Natural killer cell treated with Interleukin-12 subunit alpha and Interleukin-12 subunit beta and Interleukin-15 and Interleukin-18, amount 100 ng/mL, for 72 hours (primary cell): ENCODE results near the gene MBD3L3. TPM values are rescaled to one million over a fixed set of nuclear protein-coding genes. Genes with fewer than 3 reads are reported as not detected.
"Not testable (repeated sequence)": the region's sequence is repeated elsewhere in the genome, so short reads cannot be mapped to it uniquely, and the experiment has no call there.

Source experiments
- ATAC-seq, 2 donors: fragments of 150-1000 bp; cut with Tn5 transposase in 1 of 2; sonication (Bioruptor Pico), chemical (Tn5 transposase) in 1 of 2; 2 replicates each; pipeline ENCODE4 v1.10.0; 2021
- DNase-seq: peaks from one replicate; pipeline ENCODE4 v3.0.0; 2022; ENCODE audit warnings: low spot score
- H3K27ac Mint-ChIP-seq, 2 donors: 1 replicate in 1 of 2; 2 replicates in 1 of 2; pipeline ENCODE4 v1.8.0; 2022; ENCODE audit warnings: mixed read lengths in 2 of 2, mild to moderate bottlenecking in 1 of 2, moderate library complexity in 1 of 2
- H3K27me3 Mint-ChIP-seq, 2 donors: 1 replicate in 1 of 2; 2 replicates in 1 of 2; pipeline ENCODE4 v1.8.0; 2022; ENCODE audit warnings: mixed read lengths in 2 of 2
- H3K36me3 Mint-ChIP-seq: one replicate; pipeline ENCODE4 v1.8.0; 2022; ENCODE audit warnings: mixed read lengths
- H3K4me1 Mint-ChIP-seq, 2 donors: 1 replicate in 1 of 2; 2 replicates in 1 of 2; pipeline ENCODE4 v1.8.0; 2022; ENCODE audit warnings: low read depth in 2 of 2, mixed read lengths in 2 of 2, mild to moderate bottlenecking in 1 of 2
- H3K4me3 Mint-ChIP-seq: one replicate; pipeline ENCODE4 v1.8.0; 2022; ENCODE audit warnings: mixed read lengths
- H3K9me3 Mint-ChIP-seq: 2 replicates; pipeline ENCODE4 v1.8.0; 2022; ENCODE audit warnings: mixed read lengths
- total RNA-seq, 2 donors: library from RNA; stranded (reverse); gene quantifications; one replicate each; pipeline ENCODE4 v1.2.3, GENCODE V29; 2022

Gene MBD3L3
- not detected for total RNA-seq

DNA sequence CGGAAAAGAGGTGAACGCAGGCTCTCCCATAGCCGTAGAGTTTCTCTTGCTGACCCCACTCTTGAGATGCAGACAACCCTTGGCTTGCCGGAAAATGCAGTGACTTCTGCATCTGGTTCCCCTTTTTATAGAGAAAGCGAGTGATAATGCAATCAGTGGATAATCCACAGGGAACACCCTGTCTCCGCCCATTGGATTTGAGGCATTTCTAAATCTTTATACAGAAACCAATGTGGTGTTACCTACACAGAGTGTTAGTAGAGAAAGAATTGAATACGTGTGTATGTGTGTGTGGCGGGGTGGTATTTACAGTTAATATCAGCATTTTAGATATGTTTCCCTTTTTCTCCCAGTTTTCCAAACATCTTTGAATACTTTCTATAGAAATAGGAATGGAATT is at the start of gene MBD3L3:
TSS of gene MBD3L3 (minus strand) at position 101 of the 400 bp plus-strand sequence. CDS start at position 30, 71 bp downstream.
- not testable (repeated sequence) for H3K4me1 Mint-ChIP-seq, H3K9me3 Mint-ChIP-seq, DNase-seq, H3K36me3 Mint-ChIP-seq, H3K4me3 Mint-ChIP-seq, ATAC-seq, H3K27ac Mint-ChIP-seq, H3K27me3 Mint-ChIP-seq

DNA sequence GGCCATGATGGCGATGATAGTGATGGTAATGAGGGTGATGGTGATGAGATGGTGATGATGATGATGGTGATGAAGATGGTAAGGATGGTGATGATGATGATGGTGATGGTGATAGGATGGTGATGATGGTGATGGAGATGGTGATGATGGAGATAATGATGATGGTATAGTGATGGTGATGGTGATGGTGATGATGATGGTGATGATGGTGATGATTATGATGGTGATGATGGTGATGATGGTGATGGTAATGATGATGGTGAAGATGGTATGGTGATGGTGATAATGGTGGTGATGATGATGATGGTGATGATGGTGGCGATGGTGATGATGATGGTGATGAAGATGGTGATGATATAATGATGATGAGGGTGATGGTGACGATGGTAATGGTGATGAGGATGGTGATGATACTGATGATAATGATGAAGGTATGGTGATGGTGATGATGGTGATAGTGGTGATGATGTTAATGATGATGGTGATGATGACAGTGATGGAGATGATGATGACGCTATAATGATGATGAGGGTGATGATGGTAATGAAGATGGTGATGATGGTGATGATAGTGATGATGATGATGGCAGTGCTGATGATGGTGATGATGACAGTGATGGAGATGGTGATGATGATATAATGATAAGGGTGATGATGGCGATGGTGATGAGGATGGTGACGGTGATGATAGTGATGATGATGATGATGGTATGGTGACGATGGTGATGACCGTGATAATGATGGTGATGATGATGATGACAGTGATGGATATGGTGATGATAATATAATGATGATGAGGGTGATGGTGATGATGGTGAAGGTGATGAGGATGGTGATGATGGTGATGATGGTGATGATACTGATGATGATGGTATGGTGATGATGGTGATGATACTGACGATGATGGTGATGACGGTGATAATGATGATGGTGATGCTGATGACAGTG is 48.5 kb upstream of the MBD3L3 start:
- Mint-ChIP-seq H3K27ac (no peak overlapping the region), H3K4me1 (no peaks in the 10 kb centered on the region), H3K4me3 (no peak overlapping the region), H3K36me3 (no peaks in the 10 kb centered on the region), H3K9me3 (no peaks in the 10 kb centered on the region), H3K27me3 (no peaks in the 10 kb centered on the region)
- ATAC-seq (no peak), DNase-seq (no peak)

DNA sequence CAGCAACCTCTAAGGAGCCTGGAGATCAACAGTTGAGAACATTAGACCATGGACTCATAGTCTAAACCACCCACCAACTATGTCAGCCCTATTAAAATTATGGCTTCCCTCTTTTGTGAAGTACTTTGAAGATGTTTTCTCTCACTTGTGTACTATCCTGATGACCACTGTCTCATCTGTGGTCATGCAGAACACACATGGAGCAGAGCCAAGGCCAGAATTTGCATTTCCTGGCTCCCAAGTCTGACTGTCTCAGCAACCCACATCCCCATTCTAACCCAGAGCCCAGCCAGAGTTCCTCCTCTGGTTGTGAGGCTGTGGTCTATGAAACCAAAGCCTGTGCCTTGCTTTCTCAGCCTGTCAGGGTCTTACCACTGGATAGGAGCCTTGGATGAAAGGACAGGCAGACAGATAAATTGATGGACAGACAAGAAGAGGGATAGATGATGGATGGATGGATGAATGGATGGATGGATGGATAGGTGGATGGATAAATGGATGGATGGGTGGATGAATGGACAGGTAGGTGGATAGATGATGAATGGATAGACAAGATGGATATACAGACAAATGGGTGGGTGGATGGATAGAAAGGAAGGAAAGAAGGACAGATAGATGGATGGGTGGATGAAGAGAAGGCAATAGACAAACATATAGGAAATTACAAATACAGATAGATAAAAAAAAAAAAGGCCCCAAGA is 46.4 kb upstream of the MBD3L3 start:
- H3K36me3 Mint-ChIP-seq, result no peaks in the 10 kb centered on the region
- no peak for DNase-seq
- H3K27ac Mint-ChIP-seq, result no peak overlapping the region
- no peak overlapping the region for H3K4me3 Mint-ChIP-seq
- no peaks in the 10 kb centered on the region for H3K27me3 Mint-ChIP-seq
- ATAC-seq, result no peak
- H3K4me1 Mint-ChIP-seq, result no peaks in the 10 kb centered on the region
- H3K9me3 Mint-ChIP-seq, result no peaks in the 10 kb centered on the region

DNA sequence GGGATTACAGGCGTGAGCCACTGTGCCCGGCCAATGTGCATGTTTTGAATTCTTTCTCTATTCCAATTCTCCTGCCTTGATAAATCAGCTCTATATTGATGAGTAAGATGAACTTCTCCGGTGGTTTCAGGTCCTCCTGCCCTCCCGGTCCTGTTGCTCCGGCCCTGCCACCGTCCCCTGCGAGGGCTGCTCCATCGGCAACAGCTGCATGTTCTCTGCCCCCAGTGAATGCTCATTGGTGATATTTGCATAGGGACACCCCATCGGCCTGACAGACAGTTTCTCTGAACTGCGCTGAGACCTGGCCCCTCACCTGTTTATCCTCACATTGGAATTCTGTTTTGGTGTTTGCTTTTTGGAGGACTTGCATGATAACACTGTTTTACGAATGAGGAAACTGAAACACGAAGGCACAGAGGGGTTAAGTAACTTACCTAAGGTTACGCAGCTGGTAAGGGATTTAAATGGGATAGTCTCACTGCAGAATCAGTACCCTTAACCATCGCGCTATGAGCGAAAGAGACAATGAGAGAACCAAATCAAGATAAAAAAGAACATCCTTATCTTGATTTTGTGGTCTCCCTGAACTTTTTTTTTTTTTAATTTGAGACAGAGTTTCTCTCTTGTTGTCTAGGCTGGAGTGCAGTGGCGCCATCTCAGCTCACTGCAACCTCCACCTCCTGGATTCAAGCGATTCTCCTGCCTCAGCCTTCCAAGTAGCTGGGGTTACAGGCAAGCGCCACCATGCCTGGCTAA is 43.2 kb upstream of the MBD3L3 start:
- no peak for DNase-seq
- H3K27me3 Mint-ChIP-seq, result no peaks in the 10 kb centered on the region
- H3K4me3 Mint-ChIP-seq, result no peak overlapping the region

DNA sequence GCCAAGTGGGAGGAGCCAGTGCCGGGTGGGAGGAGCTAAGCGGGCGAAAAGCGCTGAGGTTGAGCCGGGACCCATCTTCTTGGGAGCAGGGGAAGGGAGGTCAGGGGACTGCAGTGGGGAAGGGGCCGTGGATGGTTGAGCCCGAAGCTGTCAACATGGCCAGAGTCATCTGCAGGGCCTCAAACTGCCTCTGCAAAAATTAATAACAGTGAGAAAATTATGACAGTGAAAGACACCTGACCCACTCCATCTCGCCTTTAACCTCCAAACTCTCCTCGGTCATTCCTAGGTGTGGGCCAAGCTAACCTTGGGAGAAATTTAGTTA is 41.1 kb upstream of the MBD3L3 start:
- Mint-ChIP-seq H3K27me3 (no peaks in the 10 kb centered on the region), H3K4me3 (peak overlapping the region; percentile 94), H3K4me1 (peaks cover 10 to 14% of the 10 kb centered on the region in 2 donors), H3K9me3 (peaks cover 19% of the 10 kb centered on the region), H3K27ac (peak overlapping the region; percentile 81 to 90), H3K36me3 (peaks cover 17% of the 10 kb centered on the region)
- DNase-seq (no peak), ATAC-seq (no peak)

More for the DNA sequence above, 43.2 kb upstream of the MBD3L3 start:
- no peak for ATAC-seq
- Mint-ChIP-seq H3K36me3 (peaks cover 6% of the 10 kb centered on the region), H3K9me3 (peaks cover 9% of the 10 kb centered on the region), H3K27ac (no peak overlapping the region), H3K4me1 (peaks cover 10 to 11% of the 10 kb centered on the region in 2 donors)

DNA sequence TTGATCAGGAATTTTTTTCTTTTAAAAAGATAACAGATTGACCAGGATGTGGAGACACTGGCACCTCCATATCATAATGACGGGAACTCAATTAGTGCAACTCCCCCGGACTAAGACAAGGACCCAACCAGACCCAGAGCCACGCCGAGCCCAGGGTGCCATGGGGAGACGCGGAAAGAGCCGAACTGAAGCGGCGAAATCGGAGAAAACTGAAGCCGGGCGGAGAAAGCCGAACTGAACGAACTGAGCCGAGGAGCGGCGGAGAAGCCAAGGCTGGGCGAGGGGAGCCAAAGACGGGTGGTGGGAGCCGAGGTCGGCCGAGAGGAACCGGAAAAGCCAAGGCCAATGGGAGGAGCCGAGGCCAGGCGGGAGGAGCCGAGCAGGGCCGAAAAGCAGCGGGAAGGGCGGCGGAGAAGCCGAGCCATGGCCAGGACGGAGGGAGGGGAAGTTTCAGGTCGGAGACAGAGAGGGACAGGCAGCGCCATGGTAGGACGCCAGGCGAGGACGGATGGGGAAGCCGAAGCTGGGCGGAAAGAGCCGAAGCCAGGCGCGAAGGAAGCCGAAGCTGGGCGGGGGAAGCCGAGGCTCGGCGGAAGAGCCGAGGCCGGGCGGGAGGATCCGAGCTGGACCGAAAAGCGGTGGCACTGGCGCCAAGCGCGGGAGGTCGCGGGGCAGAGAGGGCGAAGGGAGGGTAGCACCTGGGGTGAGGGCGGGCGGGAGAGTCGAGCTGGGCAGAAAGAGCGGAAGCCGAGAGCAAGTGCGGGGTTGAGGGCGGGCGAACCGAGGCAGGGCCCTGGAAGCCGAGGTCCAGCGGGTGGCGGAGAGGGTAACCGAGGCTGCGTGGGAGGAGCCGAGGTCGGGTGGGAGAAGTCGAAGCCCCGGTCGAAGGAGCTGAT is 40.5 kb upstream of the MBD3L3 start:
- H3K4me1 Mint-ChIP-seq, result peaks cover 10 to 14% of the 10 kb centered on the region in 2 donors
- DNase-seq, result peak; percentile 90
- no peaks in the 10 kb centered on the region for H3K27me3 Mint-ChIP-seq
- ATAC-seq, result peak; percentile 93 to 94
- H3K4me3 Mint-ChIP-seq, result peak overlapping the region; percentile 94
- peaks cover 17% of the 10 kb centered on the region for H3K36me3 Mint-ChIP-seq
- peaks cover 19% of the 10 kb centered on the region for H3K9me3 Mint-ChIP-seq
- peak overlapping the region; percentile 81 to 90 for H3K27ac Mint-ChIP-seq

DNA sequence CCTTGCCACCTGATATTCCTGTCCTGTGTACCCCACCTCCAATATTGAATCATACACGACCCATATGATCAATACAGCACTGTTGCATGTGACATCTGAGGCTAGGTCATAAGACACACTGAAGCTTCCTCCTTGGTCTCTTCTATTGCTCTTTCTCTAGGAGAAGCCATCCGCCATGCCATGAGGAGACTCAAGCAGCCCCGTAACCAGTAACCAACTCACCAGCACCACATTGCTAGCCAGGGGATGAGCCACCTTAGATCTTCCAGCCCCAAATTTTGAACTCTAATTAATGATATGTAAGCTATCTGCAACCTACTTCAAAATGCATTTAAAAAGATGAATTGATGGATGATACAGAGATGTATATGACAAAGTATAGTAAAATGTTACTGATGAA is 39.6 kb upstream of the MBD3L3 start:
- peak overlapping the region; percentile 81 to 90 for H3K27ac Mint-ChIP-seq
- H3K4me3 Mint-ChIP-seq, result peak overlapping the region; percentile 94
- peaks cover 17% of the 10 kb centered on the region for H3K36me3 Mint-ChIP-seq
- ATAC-seq (no peak), DNase-seq (no peak)
- H3K27me3 Mint-ChIP-seq, result no peaks in the 10 kb centered on the region
- peaks cover 10 to 14% of the 10 kb centered on the region in 2 donors for H3K4me1 Mint-ChIP-seq
- H3K9me3 Mint-ChIP-seq, result peaks cover 19% of the 10 kb centered on the region

DNA sequence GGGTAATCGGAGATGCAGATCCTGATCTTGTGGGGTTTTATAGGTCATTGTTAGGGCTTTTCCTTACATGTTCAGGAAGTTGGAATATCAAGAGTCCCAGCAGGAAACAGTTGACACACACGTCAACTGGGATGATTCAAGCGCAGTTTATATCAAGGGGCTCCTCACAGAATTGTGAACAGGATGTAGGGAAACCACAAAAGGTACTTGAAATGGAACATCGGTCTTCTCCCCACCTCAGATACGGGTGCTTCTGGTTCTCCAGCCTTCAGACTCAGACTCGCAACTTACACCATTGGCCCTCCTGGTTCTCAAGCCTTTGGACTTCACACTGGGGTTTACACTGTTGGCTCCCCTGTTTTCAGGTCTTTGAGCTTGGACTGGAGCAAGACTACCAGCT is 30.5 kb upstream of the MBD3L3 start:
- no peak for ATAC-seq
- Mint-ChIP-seq H3K27ac (no peak overlapping the region), H3K27me3 (no peaks in the 10 kb centered on the region), H3K9me3 (peaks cover 19% of the 10 kb centered on the region), H3K4me3 (no peak overlapping the region), H3K4me1 (peaks cover 0 to 3% of the 10 kb centered on the region in 2 donors), H3K36me3 (peaks cover 33% of the 10 kb centered on the region)
- DNase-seq, result no peak

DNA sequence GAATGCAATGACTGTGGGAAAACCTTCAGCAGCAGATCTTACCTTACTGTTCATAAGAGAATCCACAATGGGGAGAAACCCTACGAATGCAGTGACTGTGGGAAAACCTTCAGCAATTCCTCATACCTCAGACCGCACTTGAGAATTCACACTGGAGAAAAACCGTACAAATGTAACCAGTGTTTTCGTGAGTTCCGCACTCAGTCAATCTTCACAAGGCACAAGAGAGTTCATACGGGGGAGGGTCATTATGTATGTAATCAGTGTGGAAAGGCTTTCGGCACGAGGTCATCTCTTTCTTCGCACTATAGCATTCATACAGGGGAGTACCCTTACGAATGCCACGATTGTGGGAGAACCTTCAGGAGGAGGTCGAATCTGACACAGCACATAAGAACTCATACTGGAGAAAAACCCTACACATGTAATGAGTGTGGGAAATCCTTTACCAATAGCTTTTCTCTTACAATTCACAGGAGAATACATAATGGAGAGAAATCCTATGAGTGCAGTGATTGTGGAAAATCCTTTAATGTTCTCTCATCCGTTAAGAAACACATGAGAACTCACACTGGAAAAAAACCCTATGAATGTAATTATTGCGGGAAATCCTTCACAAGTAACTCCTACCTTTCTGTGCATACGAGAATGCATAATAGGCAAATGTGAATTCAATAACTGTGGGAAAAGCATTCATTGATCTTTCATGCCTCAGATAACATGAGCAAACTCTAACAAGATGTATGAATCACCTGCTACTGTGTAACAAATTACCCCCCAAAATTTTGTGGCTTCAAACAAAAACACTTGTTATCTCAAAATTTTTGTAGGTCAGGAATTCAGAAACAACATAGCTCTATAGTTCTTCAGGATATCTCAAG is 24.8 kb upstream of the MBD3L3 start:
- peaks cover 68% of the 10 kb centered on the region for H3K36me3 Mint-ChIP-seq
- no peak overlapping the region for H3K4me3 Mint-ChIP-seq
- no peaks in the 10 kb centered on the region for H3K27me3 Mint-ChIP-seq
- H3K9me3 Mint-ChIP-seq, result peaks cover 31% of the 10 kb centered on the region
- no peak overlapping the region for H3K27ac Mint-ChIP-seq
- ATAC-seq, result no peak
- no peak for DNase-seq
- H3K4me1 Mint-ChIP-seq, result peaks cover 0 to 3% of the 10 kb centered on the region in 2 donors

DNA sequence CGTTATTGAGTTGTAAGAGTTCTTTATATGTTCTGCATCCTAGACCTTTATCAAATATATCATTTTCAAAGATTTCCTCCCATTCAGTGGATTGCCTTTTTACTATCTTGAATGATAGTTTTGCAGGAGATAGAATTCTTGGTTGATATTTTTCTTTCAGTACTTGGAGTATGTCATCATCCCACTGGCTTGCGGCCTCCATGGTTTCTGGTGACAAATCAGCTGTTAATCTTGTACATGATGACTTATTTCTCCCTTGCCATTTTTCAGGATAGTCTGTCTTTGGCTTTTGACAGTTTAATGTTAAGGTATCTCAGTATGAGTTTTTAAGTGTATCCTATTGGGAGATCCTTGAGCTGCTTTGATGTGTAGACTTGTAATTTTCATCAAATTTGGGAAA is 19.5 kb upstream of the MBD3L3 start:
- ATAC-seq (no peak), DNase-seq (no peak)
- no peak overlapping the region for H3K4me3 Mint-ChIP-seq
- peaks cover 76% of the 10 kb centered on the region for H3K36me3 Mint-ChIP-seq
- peaks cover 0 to 6% of the 10 kb centered on the region in 2 donors for H3K4me1 Mint-ChIP-seq
- peaks cover 20% of the 10 kb centered on the region for H3K9me3 Mint-ChIP-seq
- H3K27ac Mint-ChIP-seq, result no peak overlapping the region
- no peaks in the 10 kb centered on the region for H3K27me3 Mint-ChIP-seq

DNA sequence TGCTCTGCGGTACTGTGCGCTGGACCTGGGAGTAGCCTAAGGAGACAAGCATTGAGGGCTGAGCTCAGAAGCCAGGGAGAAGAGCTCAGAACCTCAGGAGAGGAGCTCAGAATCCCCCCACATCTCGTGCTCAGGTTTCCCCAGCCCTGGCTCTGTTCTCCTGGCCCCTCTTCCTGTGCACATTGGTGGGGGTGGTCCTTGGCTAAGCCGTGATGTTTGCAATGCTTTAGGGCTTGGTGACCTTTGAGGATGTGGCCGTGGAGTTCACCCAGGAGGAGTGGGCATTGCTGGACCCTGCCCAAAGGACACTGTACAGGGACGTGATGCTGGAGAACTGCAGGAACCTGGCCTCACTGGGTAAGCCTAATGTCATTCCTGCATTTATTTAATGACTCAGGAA is 17.7 kb upstream of the MBD3L3 start:
- Mint-ChIP-seq H3K36me3 (peaks cover 69% of the 10 kb centered on the region), H3K4me1 (peaks cover 6 to 11% of the 10 kb centered on the region in 2 donors), H3K27ac (no peak overlapping the region), H3K9me3 (peaks cover 13% of the 10 kb centered on the region), H3K27me3 (no peaks in the 10 kb centered on the region), H3K4me3 (no peak overlapping the region)
- DNase-seq, result no peak
- ATAC-seq, result no peak

DNA sequence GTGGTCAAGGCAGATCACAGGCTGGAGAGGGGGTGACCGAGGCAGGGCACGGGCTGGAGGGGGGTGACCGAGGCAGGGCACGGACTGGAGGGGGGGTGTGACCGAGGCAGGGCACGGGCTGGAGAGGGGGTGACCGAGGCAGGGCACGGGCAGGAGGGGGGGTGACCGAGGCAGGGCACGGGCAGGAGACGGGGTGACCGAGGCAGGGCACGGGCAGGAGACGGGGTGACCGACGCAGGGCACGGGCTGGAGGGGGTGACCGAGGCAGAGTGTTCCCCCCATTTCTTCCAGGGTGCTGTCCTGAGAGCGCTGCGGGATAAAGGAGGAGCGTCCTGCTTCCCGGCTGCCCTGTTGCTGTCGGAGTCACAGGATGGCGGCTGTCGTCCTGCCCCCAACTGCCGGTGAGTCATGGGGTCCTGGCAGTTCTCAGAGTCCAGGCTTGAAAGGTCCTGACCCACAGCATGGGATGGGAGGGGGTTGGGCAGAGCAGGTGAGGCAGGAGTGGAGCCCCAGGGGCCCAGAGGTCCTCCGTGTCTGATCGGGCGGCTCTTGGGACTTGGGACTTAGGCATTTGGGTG is 16.3 kb upstream of the MBD3L3 start:
- ATAC-seq (no peak), DNase-seq (no peak)
- H3K4me1 Mint-ChIP-seq, result peaks cover 6 to 11% of the 10 kb centered on the region in 2 donors
- no peaks in the 10 kb centered on the region for H3K27me3 Mint-ChIP-seq
- H3K36me3 Mint-ChIP-seq, result peaks cover 58% of the 10 kb centered on the region
- H3K9me3 Mint-ChIP-seq, result peaks cover 9% of the 10 kb centered on the region
- no peak overlapping the region for H3K4me3 Mint-ChIP-seq
- no peak overlapping the region for H3K27ac Mint-ChIP-seq
